Fibroblast of gingiva (primary cell): ENCODE results near the gene YJEFN3.
A peak's percentile ranks its signal among the peaks of the same experiment; 100 is the strongest.

ENCODE experiments used
- DNase-seq: peaks from one replicate; pipeline ENCODE4 v3.0.0-alpha.2; 2011; ENCODE audit warnings: low read depth

The YJEFN3 gene

DNA sequence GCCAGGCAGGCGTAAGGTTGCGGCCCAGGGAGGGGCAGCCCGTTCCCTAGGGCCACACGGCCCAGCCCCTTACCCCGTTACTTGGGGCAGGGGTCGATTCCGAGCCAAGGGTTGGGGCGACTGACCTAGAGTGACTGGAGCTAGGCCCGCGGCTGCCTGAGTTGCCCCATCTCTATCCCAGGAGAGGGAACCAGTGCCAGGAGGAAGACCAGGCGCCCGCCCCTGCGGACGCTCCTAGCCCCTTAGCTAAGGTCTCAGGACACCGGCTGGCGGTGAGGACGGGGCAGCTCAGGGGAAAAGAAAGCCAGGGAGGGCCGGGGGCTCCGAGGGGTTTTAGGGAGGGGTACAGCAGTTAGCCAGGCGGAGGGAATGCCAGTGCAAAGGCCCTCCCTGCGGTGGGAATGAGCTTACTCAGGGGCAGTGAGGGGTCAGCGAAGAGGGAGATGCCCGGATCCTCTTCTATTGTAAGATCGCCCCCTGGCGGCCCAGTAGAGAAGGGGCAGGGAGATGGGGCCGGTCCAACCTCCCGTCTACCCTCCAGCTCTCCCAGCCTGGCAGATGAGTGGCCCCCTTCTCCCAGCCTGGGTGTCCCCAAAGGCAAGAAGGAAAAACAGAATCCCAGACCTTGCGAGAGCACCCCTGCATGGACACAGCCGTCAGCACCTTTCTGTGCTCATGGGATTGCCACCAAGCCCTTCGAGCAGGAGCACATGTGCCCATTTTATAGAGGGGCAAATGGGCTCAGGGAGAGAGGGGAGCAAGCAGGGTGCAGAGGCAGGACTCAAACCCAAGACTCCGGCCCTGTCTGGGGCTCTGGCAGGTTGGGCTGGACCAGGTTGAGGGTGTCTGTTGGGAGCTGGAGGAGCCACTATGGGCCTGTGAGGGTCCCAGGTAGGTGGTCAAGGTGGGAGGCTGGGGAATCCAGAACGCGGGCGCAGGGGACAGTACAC, 25.6 kb downstream of the YJEFN3 start:
- DNase-seq: no peak

DNA sequence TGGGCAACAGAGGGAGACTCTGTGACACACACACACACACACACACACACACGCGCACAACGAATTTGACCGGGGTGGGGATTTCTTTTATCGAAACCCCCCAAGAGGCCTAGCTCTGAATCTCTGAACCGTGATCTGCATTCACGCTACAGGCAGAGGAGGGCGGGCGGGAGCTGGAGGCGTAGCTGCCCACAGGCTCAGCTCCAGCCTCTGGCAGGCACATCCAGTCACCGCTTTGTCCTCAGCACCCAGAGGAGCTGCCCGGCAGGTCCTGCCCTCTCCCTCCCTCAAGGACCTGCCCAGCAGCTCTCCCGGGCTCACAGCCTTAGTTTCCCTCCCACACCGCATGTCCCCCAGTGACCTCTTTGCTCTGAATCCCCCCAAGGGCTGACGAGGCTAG, 29.3 kb downstream of the YJEFN3 start:
- DNase-seq: no peak

DNA sequence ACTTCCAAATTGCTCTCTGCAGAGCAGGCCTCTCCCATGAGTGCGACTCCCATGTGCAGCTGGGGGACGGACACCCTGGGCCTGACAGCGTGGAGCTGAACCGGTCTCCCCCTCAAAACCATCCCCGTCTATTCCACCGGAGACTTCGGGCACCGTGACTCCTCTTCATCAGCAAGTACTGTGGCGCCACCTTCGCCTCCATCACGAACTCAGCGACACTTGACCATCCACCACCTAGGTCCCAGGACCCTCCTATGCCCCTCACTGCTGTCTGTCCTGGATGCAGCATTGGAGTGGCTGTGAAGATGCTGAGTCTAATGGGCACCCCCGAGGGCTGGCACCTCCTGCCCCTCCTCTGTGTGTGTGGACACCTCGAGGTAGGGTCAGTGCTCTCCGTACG, 29.9 kb downstream of the YJEFN3 start:
- DNase-seq: no peak

DNA sequence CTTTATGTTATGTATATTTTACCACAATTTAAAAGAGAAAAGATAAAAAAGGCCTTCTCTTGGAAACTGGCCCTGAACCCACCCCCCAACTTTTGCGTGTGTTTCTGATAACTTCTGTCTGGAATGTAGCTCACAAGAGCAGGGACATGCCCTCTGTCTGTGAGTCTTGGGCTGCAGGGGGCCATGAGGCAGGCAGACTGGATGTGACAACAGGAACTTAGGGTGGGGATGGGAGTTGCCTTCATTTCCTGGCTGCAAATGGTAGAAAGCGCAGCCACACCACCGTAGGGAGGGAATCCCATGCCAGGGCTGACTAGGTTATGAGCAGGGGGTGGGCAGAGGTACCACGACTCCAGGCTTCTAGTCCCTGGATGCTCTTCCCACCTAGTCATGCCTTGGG, 31.2 kb downstream of the YJEFN3 start:
- no peak for DNase-seq

DNA sequence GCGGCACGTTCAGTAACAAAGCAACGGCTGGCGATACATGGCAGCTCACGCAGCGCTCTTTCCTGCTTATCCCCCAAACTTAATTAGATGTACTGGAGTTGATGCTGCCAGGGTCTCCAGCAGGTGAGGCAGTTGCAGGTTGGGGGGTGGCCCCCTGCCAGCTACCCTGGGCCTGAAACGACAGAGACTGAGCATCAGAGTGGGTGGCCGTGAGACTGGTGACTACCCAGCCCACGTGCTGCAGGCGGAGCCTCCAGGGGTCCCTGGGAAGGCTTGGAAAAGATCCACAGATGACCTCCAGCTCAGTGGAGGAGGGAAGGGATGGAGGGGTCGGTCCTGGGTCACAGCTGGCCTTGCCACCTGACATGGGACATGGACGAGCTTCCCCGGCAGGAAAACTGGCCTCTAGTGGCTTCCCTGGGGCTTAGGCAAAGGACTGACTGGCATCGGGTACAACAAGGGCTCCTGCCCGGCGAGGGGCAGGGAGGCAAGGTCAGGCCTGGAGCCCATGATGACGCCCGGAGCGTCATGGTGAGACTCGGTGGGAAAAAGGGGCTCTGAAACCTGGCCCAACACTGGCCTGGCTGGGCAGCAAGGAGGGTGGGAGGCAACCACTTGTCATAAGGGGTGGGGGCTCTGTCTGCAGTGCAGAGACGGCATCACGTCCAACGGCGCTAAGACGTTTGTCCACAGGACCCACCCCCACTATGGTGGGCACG, 33.4 kb downstream of the YJEFN3 start:
- DNase-seq: no peak

DNA sequence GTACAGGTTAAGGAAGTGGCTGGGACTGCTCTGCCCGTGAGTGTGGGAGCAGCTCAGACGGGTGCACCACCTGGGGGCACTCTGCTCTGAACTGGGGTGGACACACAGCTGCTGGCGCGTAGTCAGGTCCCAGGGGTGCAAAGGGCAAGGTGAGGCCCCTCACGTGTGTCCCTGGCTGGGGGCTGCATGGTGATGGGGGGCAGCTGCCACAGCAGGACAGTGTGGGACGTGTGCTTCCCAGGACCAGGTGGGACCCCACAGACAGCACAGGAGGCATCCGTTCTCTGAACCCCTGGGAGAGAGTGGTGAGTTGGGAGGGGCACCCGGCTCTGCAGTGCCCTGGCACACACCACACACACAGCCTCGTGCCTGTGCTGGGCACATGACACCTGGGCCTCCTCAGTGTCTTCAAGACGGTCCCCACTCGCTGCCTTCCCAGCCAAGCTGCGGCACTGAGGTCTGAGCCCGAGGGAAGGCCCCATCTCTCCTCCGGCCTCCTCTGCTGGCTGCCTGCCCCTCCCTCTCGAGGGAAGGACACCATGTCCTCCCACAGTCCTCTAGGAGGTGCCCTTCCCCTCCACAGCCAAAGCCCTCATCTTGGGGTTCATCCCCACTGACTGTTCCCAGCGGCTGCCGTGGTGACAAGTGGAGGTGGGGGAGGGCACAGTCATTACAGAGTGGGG, 34.1 kb downstream of the YJEFN3 start:
- DNase-seq: no peak

DNA sequence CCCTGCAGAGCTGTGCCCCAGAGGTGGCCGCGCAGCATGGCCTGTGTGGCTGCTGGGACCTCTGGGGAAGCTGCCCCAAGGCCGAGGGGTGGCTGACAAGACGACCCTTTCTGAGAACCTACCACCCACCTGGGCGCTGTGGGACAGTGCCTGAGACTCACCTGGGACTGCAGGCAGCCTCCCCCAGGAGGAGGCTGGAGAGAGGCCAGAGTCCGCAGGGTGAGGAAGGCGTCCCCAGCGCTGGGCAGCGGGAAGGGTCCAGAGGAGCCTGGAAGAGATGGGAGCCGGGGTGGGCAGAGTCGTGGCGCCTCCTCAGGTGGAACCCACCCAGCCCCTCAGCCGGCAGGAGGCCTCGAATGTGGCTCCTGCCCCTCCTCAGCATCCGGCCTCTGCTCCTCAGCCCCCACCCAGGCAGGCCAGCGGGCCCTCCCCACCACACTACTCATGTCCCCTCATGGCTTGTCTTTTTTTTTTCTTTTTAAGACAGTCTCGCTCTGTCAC, 34.7 kb downstream of the YJEFN3 start:
- no peak for DNase-seq

DNA sequence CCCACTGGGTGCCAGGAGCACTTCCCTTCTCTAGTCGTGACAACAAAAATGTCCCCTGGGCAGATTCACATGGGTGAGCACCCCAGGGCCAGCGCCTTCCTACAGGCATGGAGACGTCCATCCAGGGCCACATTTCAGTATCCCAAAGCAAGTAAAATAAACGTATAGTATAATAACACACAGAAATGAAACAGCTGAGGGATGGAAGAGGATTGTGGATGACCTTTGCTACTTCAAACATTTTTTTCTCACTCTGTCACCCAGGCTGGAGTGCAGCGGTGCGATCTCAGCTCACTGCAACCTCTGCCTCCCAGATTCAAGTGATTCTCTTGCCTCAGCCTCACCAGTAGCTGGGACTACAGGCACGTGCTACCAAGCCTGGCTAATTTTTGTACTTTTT, 37.6 kb downstream of the YJEFN3 start:
- no peak for DNase-seq

DNA sequence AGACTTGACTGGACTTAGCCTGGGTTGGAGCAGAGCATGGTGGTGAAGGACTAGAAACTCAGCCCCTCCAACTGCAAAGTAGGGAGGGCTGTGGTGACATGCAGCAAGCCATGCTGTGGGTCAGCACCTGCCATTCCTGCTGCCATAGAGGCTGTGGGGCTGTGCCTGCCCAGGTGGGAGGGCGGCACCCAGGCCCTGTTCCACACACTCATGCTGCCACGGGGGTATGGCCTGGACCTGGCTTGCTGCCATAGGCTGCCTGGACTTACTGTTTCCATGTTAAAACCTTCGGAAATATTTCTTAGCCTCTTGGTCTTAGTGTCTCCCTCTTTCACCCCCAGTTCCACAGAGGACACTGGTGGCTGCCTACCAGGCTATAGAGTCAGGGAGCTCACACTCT, 38.7 kb downstream of the YJEFN3 start:
- DNase-seq: no peak

DNA sequence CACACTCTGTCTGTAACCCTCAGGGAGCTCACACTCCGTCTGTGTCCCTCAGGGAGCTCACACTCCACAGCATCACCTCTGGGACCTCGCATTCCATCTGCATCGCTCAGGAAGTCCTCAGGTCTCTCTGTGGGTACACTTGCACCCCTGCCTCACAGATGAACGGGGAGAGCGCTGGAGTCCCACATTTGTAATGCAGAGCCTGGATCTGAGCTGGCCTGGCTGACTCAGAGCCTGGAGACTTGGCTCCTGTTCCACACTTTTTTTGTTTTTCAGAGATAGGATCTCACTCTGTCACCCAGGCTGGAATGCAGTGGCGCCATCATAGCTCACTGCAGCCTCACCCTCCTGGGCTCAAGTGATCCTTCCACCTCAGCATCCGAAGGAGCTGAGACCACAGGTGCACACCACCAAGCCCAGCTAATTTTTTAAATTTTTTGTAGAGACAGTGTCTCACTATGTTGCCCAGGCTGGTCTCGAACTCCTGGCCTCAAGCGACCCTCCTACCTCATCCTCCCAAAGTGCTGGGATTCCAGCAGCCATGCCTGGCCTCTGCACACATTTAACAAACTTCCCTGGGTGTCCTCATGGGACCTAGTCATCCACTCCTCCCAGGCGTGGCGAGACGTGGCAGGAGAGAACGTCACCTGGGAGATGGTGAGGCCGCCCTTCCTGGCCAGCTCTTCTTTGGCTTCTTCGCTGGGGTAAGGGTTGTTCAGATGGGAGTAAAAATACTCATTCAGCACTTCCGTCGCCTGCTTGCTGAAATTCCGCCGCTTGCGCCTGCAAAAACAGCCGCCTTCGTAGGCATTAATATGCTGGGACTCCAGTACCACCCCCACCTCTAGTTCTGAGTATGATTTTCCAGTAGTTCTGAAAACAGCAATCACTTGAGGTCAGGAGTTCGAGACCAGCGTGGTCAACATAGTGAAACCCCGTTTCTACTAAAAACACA, 40.4 kb downstream of the YJEFN3 start:
- DNase-seq: peak; percentile 26

DNA sequence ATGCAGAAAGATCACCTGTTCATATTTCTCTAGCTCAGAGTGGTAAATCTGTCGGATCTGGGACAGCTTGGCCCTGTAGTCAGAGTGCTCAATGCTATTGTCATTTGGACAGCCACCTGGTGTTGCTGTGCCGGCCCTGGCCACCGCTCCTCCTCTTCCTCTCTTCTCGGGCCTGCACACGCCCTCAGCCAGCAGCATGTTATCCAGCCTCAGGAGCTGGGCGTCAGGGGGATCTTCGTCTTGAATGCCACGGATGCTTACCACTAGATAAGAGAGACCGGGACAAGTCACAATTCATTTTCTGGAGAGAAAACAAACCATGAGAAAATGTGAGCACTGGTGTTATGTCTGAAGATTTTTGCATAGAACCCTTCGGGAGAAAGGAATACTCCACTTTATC, 41.9 kb downstream of the YJEFN3 start:
- DNase-seq: no peak

DNA sequence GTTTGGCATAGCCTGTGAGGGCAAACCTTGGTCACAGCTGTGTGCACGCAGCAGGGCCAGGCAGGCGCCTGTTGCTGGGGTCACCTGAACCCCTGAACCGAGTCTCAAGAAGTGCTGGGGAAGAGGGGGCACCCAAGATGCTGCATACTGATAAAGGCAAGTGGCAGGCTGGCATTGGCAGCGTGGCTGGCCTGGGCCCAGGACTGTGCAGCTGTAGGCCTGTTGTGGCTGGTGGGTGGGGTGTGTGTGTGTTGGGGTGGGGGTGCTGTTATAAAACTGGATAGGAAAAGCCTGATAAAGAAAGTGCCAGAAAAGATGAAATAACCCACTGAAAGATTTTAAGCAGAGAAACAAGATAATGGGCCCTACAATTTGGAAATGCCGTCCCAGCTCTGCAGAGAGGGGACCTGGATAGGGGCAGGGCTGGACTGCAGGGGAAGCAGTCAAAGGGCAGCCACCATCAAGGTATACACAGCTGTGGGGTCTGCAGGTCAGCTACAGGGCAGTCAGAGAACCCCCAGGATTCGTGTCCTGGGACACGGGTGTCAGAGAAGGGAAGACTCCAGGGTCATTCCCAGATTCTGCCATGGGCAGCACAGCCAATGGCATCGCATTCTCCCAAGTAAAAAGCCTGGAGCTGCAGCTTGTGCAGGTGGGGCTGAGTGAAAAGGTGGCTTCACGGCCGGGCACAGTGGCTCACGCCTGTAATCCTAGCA, 42.5 kb downstream of the YJEFN3 start:
- DNase-seq: no peak

DNA sequence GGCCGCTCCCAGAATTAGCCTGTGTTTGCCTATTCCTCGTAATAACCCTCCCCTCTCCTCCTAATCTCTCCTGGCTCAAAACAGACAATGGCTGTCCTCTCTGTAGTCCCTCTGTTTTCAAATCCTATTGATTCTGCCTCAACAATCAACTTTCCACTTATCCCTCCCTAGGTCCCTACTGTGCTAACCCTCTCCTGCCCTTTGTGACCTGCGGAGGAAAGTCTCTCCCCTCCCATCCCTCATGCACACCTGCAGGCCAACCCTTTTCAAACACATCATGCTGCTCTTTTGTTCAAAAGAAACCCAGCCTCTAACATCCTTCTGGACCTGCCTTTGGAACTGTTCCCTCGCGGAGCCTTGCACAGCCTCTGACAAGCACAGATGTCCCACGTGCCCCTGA, 46.7 kb downstream of the YJEFN3 start:
- no peak for DNase-seq

DNA sequence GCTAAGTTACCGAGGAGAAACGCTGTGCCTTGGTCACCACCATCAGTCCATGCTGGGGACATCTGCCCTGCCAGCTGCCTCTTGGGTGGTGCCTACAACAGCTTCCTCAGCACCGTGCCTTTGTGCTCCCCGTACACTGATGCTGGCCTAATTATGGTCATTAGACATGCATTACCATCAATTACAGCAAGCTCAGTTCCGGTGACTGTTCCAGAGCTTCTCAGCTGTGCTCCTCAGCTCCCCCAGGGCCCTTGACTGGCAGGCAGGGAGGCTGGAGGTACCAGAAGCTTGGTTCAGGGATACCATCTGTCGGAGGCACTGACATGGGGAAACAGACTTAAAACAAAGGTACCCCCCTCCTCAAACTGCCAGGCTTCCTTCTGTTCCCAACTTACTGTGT, 49.5 kb downstream of the YJEFN3 start:
- no peak for DNase-seq

DNA sequence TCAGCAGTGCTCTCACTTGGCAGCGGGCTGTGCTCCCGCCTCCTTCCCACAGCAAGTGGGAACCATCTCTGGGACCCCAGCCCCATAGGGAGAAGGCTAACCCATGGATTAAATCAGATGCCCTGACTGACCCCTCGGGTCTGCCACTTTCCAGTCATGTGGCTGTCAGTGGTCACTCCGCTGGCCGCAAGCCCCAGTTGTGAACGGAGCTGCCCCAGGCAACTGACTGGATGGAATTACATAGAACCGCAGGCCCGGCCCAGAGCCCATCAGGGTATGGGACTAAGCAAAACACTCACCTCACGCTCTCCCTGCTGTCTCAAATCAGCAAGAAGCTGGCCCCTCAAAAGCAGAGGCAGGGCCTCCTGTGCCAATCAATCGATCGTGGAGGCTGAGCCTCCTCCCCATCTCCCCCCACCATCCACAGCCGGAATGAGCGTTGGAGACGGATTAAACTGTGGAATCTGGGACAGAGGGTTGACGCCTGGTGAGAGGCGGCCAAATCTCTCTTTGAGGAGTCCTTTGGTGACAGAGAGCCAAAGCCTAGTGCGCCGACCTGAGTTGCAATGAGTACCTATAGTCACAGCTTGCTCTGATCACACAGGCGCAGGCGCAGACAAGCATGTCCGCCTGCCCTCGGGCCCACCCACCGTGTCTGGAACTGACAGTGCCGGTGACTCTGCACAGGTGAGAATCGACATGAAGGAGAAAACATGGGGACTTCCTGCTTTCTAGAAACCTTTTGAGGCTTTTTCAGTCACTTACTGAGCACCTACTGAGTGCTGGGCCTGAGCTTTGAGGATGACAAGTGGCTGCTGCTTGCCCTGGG, 51.0 kb downstream of the YJEFN3 start:
- DNase-seq: no peak

DNA sequence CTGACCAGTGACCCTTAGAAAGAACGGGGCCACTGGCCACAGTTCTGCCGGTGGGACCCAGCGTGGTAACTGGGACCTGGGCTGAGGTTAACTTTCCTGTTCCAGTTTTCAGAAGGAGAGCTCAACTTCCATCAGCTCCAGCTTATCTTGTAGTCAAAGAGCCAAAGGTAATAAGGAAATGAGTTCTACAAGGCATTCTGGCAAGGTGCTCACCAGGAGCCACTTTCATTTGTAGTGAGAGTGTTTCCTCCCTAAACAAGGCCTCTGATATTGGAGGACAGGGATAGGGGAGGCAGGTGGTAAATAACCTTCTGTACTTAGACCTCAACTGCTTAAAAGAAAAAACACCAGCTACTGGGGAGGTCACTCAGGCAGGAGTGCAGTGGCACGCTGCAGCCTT, 51.7 kb downstream of the YJEFN3 start:
- no peak for DNase-seq

DNA sequence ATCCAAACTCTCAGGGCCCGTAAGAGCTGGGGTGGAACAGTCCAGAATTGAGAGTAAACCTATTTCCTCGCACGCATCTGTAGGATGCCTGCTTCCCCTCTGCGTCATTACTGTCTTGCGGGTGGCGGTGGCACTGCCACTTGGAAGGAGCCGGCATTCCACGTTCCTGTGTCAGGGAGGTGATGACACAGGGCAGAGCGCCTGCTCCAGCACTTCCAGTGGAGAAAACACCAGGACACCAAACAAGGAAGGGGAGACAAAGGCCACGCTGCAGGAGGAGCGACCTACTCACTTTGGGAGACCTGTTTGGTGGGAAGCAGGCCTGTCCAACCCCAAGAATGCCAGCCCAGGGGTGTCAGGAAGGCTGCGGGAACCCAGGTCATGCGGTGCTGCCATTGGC, 52.7 kb downstream of the YJEFN3 start:
- DNase-seq: no peak

DNA sequence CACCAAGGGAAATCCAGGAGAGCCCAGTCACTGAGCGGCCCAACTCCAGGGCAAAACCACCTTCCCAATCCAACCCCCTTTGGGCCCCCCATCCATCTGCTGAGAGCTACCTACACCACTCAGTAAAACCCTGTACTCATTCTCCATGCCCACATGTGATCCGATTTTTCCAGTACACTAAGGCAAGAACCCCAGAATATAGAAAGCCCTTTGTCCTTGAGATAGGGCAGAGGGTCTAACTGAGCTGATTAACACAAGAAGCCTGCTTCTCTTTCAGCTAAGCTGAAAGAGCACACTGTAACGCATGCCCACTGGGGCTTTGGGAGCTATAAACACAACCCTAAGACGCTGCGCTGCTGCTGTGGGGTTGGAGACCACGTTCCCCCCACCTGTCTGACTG, 53.8 kb downstream of the YJEFN3 start:
- no peak for DNase-seq

DNA sequence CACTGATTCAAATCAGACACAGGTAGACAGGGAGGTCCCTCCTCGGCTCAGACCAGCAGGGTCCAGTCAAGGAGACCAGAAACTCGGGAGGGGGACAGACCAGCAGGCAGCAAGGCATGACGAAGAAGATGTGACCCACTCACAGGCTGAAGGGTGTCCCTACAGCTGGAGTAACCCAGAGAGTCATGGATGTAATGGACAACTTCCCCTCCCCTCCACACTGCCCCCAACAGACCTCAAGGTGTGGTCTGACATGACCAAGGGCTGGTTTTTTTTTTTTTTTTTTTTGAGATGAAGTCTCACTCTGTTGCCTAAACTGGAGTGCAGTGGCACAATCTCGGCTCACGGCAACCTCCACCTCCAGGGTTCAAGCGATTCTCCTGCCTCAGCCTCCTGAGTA, 55.6 kb downstream of the YJEFN3 start:
- DNase-seq: no peak
